H1 (cell line): Measurements from ENCODE around the gene CCDC40. TPM values are rescaled to one million over a fixed set of nuclear protein-coding genes. Genes with fewer than 3 reads are reported as not detected.

Experiments used
- CTCF ChIA-PET: fragments of 300-600 bp; sonication (Branson Sonifier 250); formaldehyde crosslinking; loops from one replicate; lab custom pipeline; 2021; ENCODE audit not compliant: partially characterized antibody; lab: Charles Lee
- POLR2A ChIA-PET: fragments of 300-600 bp; sonication (Branson Sonifier 250); formaldehyde crosslinking; loops from one replicate; lab custom pipeline; 2021; ENCODE audit warnings: inconsistent platforms; ENCODE audit not compliant: partially characterized antibody; lab: Charles Lee
- DNase-seq, 2 experiments: peaks; one replicate each; pipeline versions ENCODE4 v3.0.0 to v3.0.0-alpha.2; 2010 to 2022; ENCODE audit warnings: low spot score in 2 of 2, low read depth in 1 of 2, mixed read lengths in 1 of 2
- FAIRE-seq: peaks from 2 replicates; lab custom pipeline; 2011; peaks lifted over from hg19 to GRCh38; lab: Jason Lieb, UNC
- H2AFZ ChIP-seq: 2 replicates; pipeline ENCODE4 v1.8.1; 2012; ENCODE audit warnings: low read length, inconsistent platforms
- H2AK5ac ChIP-seq: 2 replicates; pipeline ENCODE4 v1.6.1; 2013; ENCODE audit warnings: low read depth, low read length
- H2BK120ac ChIP-seq: replicated peaks from 2 replicates; pipeline ENCODE3; 2013; ENCODE audit warnings: low read depth, low read length, inconsistent platforms
- H2BK12ac ChIP-seq: 2 replicates; pipeline ENCODE4 v1.6.1; 2013; ENCODE audit warnings: low read depth, low read length
- H2BK15ac ChIP-seq: 2 replicates; pipeline ENCODE4 v1.6.1; 2013; ENCODE audit warnings: low read length
- H2BK20ac ChIP-seq: 2 replicates; pipeline ENCODE4 v1.6.1; 2013; ENCODE audit warnings: low read length
- H2BK5ac ChIP-seq: 2 replicates; pipeline ENCODE4 v1.6.1; 2013; ENCODE audit warnings: low read depth, low read length
- H3K14ac ChIP-seq: 2 replicates; pipeline ENCODE4 v1.6.1; 2013; ENCODE audit warnings: inconsistent platforms; ENCODE audit not compliant: insufficient read length
- H3K18ac ChIP-seq: 2 replicates; pipeline ENCODE4 v1.6.1; 2013; ENCODE audit warnings: low read length; ENCODE audit errors: extremely low read depth
- H3K23ac ChIP-seq: 2 replicates; pipeline ENCODE4 v1.6.1; 2013; ENCODE audit warnings: inconsistent platforms; ENCODE audit not compliant: insufficient read length
- H3K23me2 ChIP-seq: 2 replicates; pipeline ENCODE4 v1.6.1; 2013; ENCODE audit warnings: low read depth, low read length
- H3K27ac ChIP-seq: 2 replicates; pipeline ENCODE4 v1.6.1; 2011; ENCODE audit warnings: low read depth, low read length, inconsistent platforms
- H3K27me3 ChIP-seq, 4 experiments: replicated peaks in 1 of 4; 1 replicate in 1 of 4; 2 replicates in 3 of 4; pipeline versions ENCODE4 v1.6.1 to v1.8.1; 2011 to 2013; ENCODE audit warnings: low read length in 3 of 4, mild to moderate bottlenecking in 3 of 4, inconsistent platforms in 2 of 4, mixed read lengths in 2 of 4, moderate library complexity in 1 of 4; ENCODE audit not compliant: control insufficient read depth in 3 of 4, insufficient read depth in 3 of 4; ENCODE audit errors: extremely low read depth in 1 of 4
- H3K36me3 ChIP-seq, 4 experiments: 2 replicates each; pipeline versions ENCODE4 v1.6.1 to v1.8.1; 2011 to 2013; ENCODE audit warnings: mild to moderate bottlenecking in 4 of 4, low read length in 3 of 4, moderate library complexity in 2 of 4, control low read depth in 1 of 4, inconsistent platforms in 1 of 4; ENCODE audit not compliant: insufficient read depth in 4 of 4, control insufficient read depth in 2 of 4
- H3K4ac ChIP-seq: replicated peaks from 2 replicates; pipeline ENCODE3; 2013; ENCODE audit warnings: low read length, low read depth, mixed read lengths, inconsistent platforms; ENCODE audit not compliant: insufficient read length
- H3K4me1 ChIP-seq, 4 experiments: replicated peaks in 1 of 4; 1 replicate in 1 of 4; 2 replicates in 3 of 4; pipeline versions ENCODE4 v1.6.1 to v1.8.1; 2011 to 2013; ENCODE audit warnings: low read length in 3 of 4, inconsistent platforms in 2 of 4, mixed read lengths in 1 of 4; ENCODE audit not compliant: insufficient read depth in 4 of 4, control insufficient read depth in 3 of 4
- H3K4me2 ChIP-seq, 2 experiments: 2 replicates each; pipeline versions ENCODE4 v1.6.1 to v1.8.1; 2011 to 2013; ENCODE audit warnings: low read depth in 2 of 2, low read length in 2 of 2, control low read depth in 1 of 2, inconsistent platforms in 1 of 2, mild to moderate bottlenecking in 1 of 2; ENCODE audit not compliant: insufficient read depth in 1 of 2
- H3K4me3 ChIP-seq, 4 experiments: fragments of 200-600, 300-600 bp in 1 of 4; sonication (generic), shearing (Covaris generic), sonication (Bioruptor Twin) in 1 of 4; 2 replicates each; pipeline versions ENCODE4 v1.5.1 to v1.8.1; 2011 to 2016; ENCODE audit warnings: low read length in 4 of 4, low read depth in 3 of 4, control low read depth in 2 of 4, inconsistent platforms in 2 of 4, mild to moderate bottlenecking in 2 of 4, mixed read lengths in 1 of 4, moderate library complexity in 1 of 4; ENCODE audit not compliant: insufficient read depth in 2 of 4; ENCODE audit errors: extremely low read depth in 1 of 4
- H3K56ac ChIP-seq: replicated peaks from 2 replicates; pipeline ENCODE3; 2013; ENCODE audit warnings: low read depth, mild to moderate bottlenecking, mixed read lengths, low read length, inconsistent platforms; ENCODE audit not compliant: insufficient read length
- H3K79me1 ChIP-seq: 2 replicates; pipeline ENCODE4 v1.6.1; 2013; ENCODE audit warnings: low read depth, low read length, control low read depth
- H3K79me2 ChIP-seq, 2 experiments: 2 replicates each; pipeline versions ENCODE4 v1.6.1 to v1.8.1; 2012 to 2013; ENCODE audit warnings: low read length in 2 of 2, mild to moderate bottlenecking in 2 of 2, inconsistent platforms in 1 of 2; ENCODE audit not compliant: insufficient read depth in 2 of 2, control insufficient read depth in 1 of 2
- H3K9ac ChIP-seq, 4 experiments: replicated peaks in 1 of 4; 1 replicate in 1 of 4; 2 replicates in 3 of 4; pipeline versions ENCODE4 v1.6.1 to v1.8.1; 2011 to 2013; ENCODE audit warnings: low read depth in 3 of 4, low read length in 3 of 4, control low read depth in 2 of 4, mild to moderate bottlenecking in 2 of 4, moderate library complexity in 2 of 4, inconsistent platforms in 1 of 4; ENCODE audit errors: extremely low read depth in 1 of 4
- H3K9me3 ChIP-seq, 2 experiments: 2 replicates each; pipeline versions ENCODE4 v1.6.1 to v1.8.1; 2012 to 2013; ENCODE audit warnings: mild to moderate bottlenecking in 2 of 2, moderate library complexity in 2 of 2, control low read depth in 1 of 2, inconsistent platforms in 1 of 2, low read depth in 1 of 2, low read length in 1 of 2, mixed read lengths in 1 of 2; ENCODE audit not compliant: insufficient read depth in 2 of 2
- H4K20me1 ChIP-seq, 2 experiments: replicated peaks in 1 of 2; 2 replicates each; pipeline versions ENCODE3 to v1.8.1; 2011 to 2013; ENCODE audit warnings: inconsistent platforms in 2 of 2, low read length in 2 of 2, mild to moderate bottlenecking in 1 of 2; ENCODE audit not compliant: insufficient read depth in 2 of 2, control insufficient read depth in 1 of 2
- H4K5ac ChIP-seq: 2 replicates; pipeline ENCODE4 v1.6.1; 2013; ENCODE audit warnings: low read length, low read depth, mixed read lengths, inconsistent platforms; ENCODE audit not compliant: insufficient read length
- H4K8ac ChIP-seq: 2 replicates; pipeline ENCODE4 v1.8.0; 2013; ENCODE audit warnings: mild to moderate bottlenecking, moderate library complexity, low read length, inconsistent platforms; ENCODE audit not compliant: insufficient read depth; ENCODE audit errors: extremely low read depth
- H4K91ac ChIP-seq: replicated peaks from 2 replicates; pipeline ENCODE3; 2013; ENCODE audit warnings: low read length, mixed read lengths, inconsistent platforms; ENCODE audit not compliant: insufficient read length
- EZH2 ChIP-seq: fragments of 200-600 bp; sonication (generic); IDR thresholded peaks from 2 replicates; pipeline ENCODE4 v1.7.1; 2012; ENCODE audit warnings: low read depth, mild to moderate bottlenecking, moderate library complexity, low read length, inconsistent platforms; ENCODE audit not compliant: severe bottlenecking
- KDM5A ChIP-seq: fragments of 200-600 bp; IDR thresholded peaks from 2 replicates; pipeline ENCODE4 v1.7.1; 2012; ENCODE audit warnings: mild to moderate bottlenecking, low read length, inconsistent platforms, mixed read lengths
- SP2 ChIP-seq: IDR thresholded peaks from 2 replicates; pipeline ENCODE4 v1.6.1; 2012; ENCODE audit warnings: mild to moderate bottlenecking, low read length, inconsistent platforms
- YY1 ChIP-seq: IDR thresholded peaks from 2 replicates; pipeline ENCODE4 v1.6.1; 2011; ENCODE audit warnings: low read depth, mild to moderate bottlenecking, low read length
- WGBS, 2 experiments: shearing (Covaris generic) in 1 of 2; methylation state at CpG; one replicate each; pipeline versions ENCODE4 v1.1.6 to v1.1.7; 2013 to 2015; ENCODE audit warnings: low lambda C conversion rate in 2 of 2, mixed read lengths in 2 of 2, inconsistent platforms in 1 of 2, low coverage in 1 of 2, missing lambda C conversion rate in 1 of 2; ENCODE audit not compliant: insufficient replicate concordance in 2 of 2, insufficient coverage in 1 of 2, insufficient read length in 1 of 2; ENCODE audit errors: extremely low coverage in 1 of 2, missing lambda C conversion rate in 1 of 2; 5-methylcytosine and 5-hydroxymethylcytosine counted together
- polyA plus RNA-seq, 7 experiments: library from polyadenylated mRNA; depleted of rRNA in 3 of 7; stranded (reverse) in 5 of 7; unstranded in 2 of 7; fragments of >200 nt in 5 of 7; fragments of 200-250 nt in 2 of 7; gene quantifications; 1 replicate in 5 of 7; 2 replicates in 1 of 7; 4 replicates in 1 of 7; pipeline versions ENCODE4 v1.2.1 to v1.2.3, GENCODE V29; 2011 to 2013; ENCODE audit warnings: missing spikeins in 2 of 7, mixed read lengths in 2 of 7
- total RNA-seq: library from RNA; stranded (reverse); fragmentation: NEBNext Ultra II Directional; extraction: Animal tissue kit (Norgen Biotek cat#: 25700); gene quantifications from 2 replicates; pipeline ENCODE4 v1.2.1, GENCODE V29; 2021

Gene CCDC40
- total and polyA plus RNA-seq, 2 of the 8 experiments (the other 6 are each of a cell fraction or from before 2014, with no cell fraction given), result 4.1 to 11.5 TPM

DNA sequence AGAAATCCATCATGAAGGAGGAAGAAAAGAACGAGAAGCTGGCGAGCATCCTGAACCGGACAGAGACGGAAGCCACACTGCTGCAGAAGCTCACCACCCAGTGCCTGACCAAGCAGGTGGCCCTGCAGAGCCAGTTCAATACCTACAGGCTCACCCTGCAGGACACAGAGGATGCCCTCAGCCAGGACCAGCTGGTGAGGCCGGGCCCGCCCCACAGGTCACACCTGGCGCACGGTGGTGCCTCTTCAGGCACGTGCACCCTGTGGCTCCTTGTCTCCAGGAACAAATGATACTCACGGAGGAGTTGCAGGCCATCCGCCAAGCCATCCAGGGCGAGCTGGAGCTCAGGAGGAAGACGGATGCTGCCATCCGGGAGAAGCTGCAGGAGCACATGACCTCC lies 45.2 kb downstream of the CCDC40 start:
- Histone ChIP-seq H3K79me1 (no peaks in the 10 kb centered on the region), H2BK12ac (0 out of 2 replicates have a peak overlapping the region, but pooled peaks have one; percentile 2), H2AK5ac (no peak overlapping the region), H4K91ac (no peak overlapping the region), H3K4me1 (peaks cover 0 to 8% (median 1%) of the 10 kb centered on the region in 4 experiments; a peak in 5 of 7 replicates), H3K27ac (no peak overlapping the region; the same call in 1 of the 2 replicates), H3K36me3 (no peaks in the 10 kb centered on the region), H3K27me3 (no peaks in the 10 kb centered on the region), H3K9me3 (no peaks in the 10 kb centered on the region), H2BK5ac (no peak overlapping the region), H3K4me3 (no peak overlapping the region), H2BK20ac (no peak overlapping the region), H2BK15ac (no peak overlapping the region), H4K8ac (no peak overlapping the region), H3K9ac (no peak overlapping the region), H3K18ac (no peak overlapping the region), H3K79me2 (no peaks in the 10 kb centered on the region), H3K4me2 (no peak overlapping the region), H2AFZ (no peak overlapping the region), H3K23me2 (no peaks in the 10 kb centered on the region), H2BK120ac (no peak overlapping the region), H3K4ac (no peak overlapping the region), H3K56ac (no peak overlapping the region), H4K5ac (no peak overlapping the region), H3K14ac (no peak overlapping the region), H3K23ac (no peak overlapping the region), H4K20me1 (no peaks in the 10 kb centered on the region)
- no peak for TF ChIP-seq EZH2
- TF ChIP-seq KDM5A, result no peak
- no peak for TF ChIP-seq SP2
- TF ChIP-seq YY1, result no peak
- FAIRE-seq (no peak), DNase-seq (no peak)
- 90% methylated on average over 14 of the region's 14 CpGs; no CpG with 5 or more reads in 1 of the 2 experiments for WGBS, 2 experiments
- POLR2A ChIA-PET, result interaction anchor here (0.7 to 1.7 kb wide), 4 partner anchors 11 to 63 kb away, joined by 3 to 6 read pairs (median 4); partner anchors contain the start of gene GAA
- CTCF ChIA-PET, result interaction anchor here (0.8 to 5.8 kb wide), 21 partner anchors 10 to 124 kb away, joined by 3 to 44 read pairs (median 4); partner anchors contain the start of gene GAA
